RWPE1 (cell line): Measurements from ENCODE around the gene RDH13.

ENCODE experiments used
- CTCF ChIA-PET: fragments of 350-600 bp; sonication (Branson Sonifier 250); formaldehyde crosslinking; extraction: SDS; loops from one replicate; lab custom pipeline; 2021; lab: Yijun Ruan, JAX
- POLR2A ChIA-PET: fragments of 400-600 bp; formaldehyde crosslinking; extraction: SDS; loops from one replicate; lab custom pipeline; 2020; ENCODE audit warnings: antibody characterized with exemption; ENCODE audit not compliant: low non-redundant PET; lab: Yijun Ruan, JAX
- DNase-seq: peaks from one replicate; pipeline ENCODE4 v3.0.0; 2012; ENCODE audit warnings: low spot score
- H3K27ac ChIP-seq: fragments of 450-650 bp; 2 replicates; pipeline ENCODE4 v1.5.1; 2017
- TF ChIP-seq, protein P1 (sequence below): fragments of 450-650 bp; conservative IDR thresholded peaks from 2 replicates; pipeline ENCODE4 v1.5.1; 2017; ENCODE audit warnings: low read depth, mild to moderate bottlenecking

RDH13 gene

DNA sequence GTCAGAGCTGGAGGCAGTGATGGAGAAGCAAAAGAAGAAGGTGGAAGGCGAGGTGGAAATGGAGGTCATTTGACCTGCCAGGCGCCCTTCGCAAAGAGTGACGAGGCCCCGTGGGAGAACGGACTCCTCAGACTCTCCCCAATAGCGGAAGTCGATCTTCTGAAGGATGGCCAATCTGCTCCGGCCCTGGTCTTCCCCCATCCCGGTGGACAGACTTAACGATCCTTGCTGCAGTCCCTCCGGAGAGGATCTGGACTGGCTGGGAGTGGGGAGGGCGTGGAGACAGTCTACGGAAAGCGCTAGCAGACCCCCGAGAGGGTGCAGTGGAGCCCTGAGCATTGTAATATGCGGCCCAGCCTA, 24.6 kb upstream of the RDH13 start:
- DNase-seq: no peak
- CTCF ChIA-PET: interaction anchor here (0.5 to 1.3 kb wide), 3 partner anchors 12 to 417 kb away, joined by 3 to 4 read pairs (median 3); no protein-coding TSS in a partner anchor
- peak overlapping the region; percentile 54 for H3K27ac ChIP-seq
- TF ChIP-seq, protein P1, sequence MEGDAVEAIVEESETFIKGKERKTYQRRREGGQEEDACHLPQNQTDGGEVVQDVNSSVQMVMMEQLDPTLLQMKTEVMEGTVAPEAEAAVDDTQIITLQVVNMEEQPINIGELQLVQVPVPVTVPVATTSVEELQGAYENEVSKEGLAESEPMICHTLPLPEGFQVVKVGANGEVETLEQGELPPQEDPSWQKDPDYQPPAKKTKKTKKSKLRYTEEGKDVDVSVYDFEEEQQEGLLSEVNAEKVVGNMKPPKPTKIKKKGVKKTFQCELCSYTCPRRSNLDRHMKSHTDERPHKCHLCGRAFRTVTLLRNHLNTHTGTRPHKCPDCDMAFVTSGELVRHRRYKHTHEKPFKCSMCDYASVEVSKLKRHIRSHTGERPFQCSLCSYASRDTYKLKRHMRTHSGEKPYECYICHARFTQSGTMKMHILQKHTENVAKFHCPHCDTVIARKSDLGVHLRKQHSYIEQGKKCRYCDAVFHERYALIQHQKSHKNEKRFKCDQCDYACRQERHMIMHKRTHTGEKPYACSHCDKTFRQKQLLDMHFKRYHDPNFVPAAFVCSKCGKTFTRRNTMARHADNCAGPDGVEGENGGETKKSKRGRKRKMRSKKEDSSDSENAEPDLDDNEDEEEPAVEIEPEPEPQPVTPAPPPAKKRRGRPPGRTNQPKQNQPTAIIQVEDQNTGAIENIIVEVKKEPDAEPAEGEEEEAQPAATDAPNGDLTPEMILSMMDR: no peak
- POLR2A ChIA-PET: no interaction called here

DNA sequence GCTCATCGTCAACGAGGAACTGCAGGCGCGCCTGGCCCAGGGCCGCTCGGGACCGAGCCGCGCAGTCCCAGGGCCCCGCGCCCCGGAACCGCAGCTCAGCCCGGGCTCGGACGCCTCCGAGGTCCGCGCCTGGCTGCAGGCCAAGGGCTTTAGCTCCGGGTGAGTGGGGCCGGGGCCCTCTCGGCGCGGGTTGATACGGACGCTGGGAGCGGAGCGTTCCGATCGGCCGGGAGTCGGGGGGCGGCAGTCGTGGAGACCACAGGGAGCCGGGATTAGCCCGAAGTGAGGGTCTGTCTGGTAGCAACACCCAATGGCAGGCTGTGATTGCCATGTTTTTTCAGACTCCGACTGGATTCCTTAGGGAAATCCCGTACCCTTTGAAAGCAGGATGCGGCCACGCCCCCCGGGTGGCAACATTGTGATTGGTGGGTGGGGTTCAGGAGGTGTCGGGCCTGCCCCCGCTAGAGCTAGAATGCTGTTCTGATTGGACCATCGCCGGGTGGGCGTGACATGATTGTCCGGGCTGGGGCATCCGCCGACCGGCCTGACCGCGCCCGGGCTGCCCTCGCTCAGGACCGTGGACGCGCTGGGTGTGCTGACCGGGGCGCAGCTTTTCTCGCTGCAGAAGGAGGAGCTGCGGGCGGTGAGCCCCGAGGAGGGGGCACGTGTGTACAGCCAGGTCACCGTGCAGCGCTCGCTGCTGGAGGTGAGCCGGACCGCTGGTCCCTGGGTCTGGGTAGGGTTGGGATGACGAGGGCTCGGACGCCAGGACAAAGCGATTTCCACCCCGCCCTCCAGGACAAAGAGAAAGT, 24.0 kb upstream of the RDH13 start:
- peak overlapping the region; percentile 54; the same call in 1 of the 2 replicates for H3K27ac ChIP-seq
- POLR2A ChIA-PET: no interaction called here

DNA sequence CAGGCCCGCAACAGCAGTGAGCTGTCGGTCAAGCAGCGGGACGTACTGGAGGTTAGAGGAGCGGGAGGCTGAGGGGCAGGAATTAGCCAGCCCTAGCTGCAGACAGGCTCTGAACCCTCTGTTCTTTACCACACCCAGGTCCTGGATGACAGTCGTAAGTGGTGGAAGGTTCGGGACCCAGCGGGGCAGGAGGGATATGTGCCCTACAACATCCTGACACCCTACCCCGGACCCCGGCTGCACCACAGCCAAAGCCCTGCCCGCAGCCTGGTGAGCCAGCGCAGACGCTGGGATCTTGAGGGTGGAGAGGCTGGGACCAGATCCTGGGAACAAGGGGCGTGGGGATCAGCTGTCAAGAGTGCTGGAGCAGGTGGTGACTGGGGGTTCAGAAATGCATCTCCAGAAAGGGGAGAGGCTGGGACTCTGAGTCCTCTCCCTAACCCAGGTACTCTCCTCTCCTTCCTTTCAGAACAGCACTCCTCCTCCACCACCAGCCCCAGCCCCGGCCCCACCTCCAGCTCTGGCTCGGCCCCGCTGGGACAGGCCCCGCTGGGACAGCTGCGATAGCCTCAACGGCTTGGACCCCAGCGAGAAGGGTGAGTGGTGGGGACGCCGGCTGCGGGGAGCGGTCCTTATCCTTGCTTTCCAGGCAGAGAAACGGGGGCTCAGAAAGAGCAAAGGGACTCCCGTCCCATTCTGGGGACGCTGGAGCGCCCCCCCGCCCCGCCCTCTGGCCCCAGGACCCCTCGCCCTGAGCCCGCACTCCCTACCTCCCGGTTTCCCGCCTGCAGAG, 23.2 kb upstream of the RDH13 start:
- no peak overlapping the region for H3K27ac ChIP-seq
- no peak for DNase-seq
- POLR2A ChIA-PET: no interaction called here
- CTCF ChIA-PET: no interaction called here
- TF ChIP-seq, protein P1: no peak

More for the DNA sequence above, 24.0 kb upstream of the RDH13 start:
- CTCF ChIA-PET: interaction anchor here (1.3 kb wide), 1 partner anchor 13 kb away, joined by 3 read pairs; no protein-coding TSS in a partner anchor
- TF ChIP-seq, protein P1: no peak
- peak; percentile 74 for DNase-seq

DNA sequence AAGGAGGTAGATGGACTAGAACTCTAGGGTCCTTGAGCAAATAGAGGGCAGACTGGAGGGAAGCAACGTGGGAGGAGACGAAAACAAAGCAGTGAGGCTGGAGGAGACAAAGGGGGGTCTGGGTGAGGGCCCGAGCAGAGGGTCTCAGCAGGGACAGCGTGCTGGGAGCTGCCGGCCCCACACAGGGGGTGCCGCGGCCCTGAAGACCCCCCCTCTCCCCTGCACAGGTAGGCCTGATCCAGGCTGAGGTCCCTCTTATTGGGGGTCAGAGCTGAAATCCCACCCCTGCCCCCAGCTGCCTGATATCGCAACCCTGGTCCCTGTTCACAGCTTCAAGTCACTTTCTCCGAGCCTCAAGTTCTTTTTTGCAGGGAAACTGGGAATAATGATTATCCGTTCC, 21.5 kb upstream of the RDH13 start:
- H3K27ac ChIP-seq: no peak overlapping the region; the same call in 1 of the 2 replicates
- ChIA-PET POLR2A (no interaction called here), CTCF (no interaction called here)
- DNase-seq: no peak
- TF ChIP-seq, protein P1: no peak

DNA sequence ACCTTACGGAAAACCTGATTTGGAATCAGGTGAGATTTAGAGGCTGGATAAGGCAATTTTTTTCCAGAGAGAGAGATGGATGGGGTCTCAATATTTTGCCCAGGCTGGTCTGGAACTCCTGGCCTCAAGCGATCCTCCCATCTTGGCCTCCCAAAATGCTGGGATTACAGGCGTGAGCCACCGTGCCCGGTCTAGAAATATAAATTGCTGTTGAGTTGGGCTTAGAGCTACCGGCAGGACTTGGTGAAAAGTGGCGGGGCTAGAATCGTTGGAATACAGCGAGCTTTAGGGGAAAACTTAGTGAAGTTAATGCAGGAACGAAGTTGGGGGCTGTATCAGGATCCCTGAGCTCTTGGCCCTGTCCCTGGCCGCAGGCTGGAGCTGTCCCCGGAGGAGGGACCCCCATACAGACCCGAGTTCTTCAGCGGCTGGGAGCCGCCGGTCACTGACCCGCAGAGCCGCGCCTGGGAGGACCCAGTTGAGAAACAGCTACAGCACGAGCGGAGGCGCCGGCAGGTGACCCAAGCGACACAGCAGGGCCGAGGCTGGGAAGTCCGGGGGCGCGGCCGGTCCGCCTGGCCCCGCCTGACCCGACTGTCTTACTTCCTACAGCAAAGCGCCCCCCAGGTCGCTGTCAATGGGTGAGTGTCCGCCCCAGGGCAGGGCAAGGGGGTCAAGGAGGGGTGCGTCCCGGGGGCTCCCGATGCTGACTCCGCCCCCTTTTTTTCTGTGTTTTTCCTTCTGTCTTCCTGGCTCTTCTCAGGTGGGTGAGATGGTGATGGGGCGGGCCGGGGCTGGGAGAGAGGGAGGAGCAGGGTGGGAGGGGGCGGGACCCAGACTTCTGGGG, 20.3 kb upstream of the RDH13 start:
- no peak for DNase-seq
- CTCF ChIA-PET: interaction anchor here (0.6 to 0.8 kb wide), 2 partner anchors 52 to 78 kb away, joined by 3 to 5 read pairs; no protein-coding TSS in a partner anchor
- peak overlapping the region; percentile 35 for H3K27ac ChIP-seq
- POLR2A ChIA-PET: no interaction called here
- TF ChIP-seq, protein P1: no peak
